Endothelial cell (in vitro differentiated cells): Measurements from ENCODE around the gene LARP4B. TPM values are rescaled to one million over a fixed set of nuclear protein-coding genes. Genes with fewer than 3 reads are reported as not detected.

Experiments
- DNase-seq: peaks from one replicate; pipeline ENCODE4 v3.0.0; 2021; ENCODE audit warnings: low spot score
- H3K27ac Mint-ChIP-seq: one replicate; pipeline ENCODE4 v1.8.0; 2021; ENCODE audit warnings: mixed read lengths, inconsistent platforms; ENCODE audit not compliant: unreplicated experiment
- H3K27me3 Mint-ChIP-seq: one replicate; pipeline ENCODE4 v1.8.0; 2021; ENCODE audit warnings: mild to moderate bottlenecking, moderate library complexity, mixed read lengths, inconsistent platforms; ENCODE audit not compliant: unreplicated experiment
- H3K36me3 Mint-ChIP-seq: one replicate; pipeline ENCODE4 v1.8.0; 2021; ENCODE audit warnings: mild to moderate bottlenecking, low read depth, mixed read lengths, inconsistent platforms; ENCODE audit not compliant: unreplicated experiment
- H3K4me1 Mint-ChIP-seq: one replicate; pipeline ENCODE4 v1.8.0; 2021; ENCODE audit warnings: mild to moderate bottlenecking, mixed read lengths, inconsistent platforms; ENCODE audit not compliant: unreplicated experiment
- H3K4me3 Mint-ChIP-seq: one replicate; pipeline ENCODE4 v1.8.0; 2021; ENCODE audit warnings: mild to moderate bottlenecking, mixed read lengths, inconsistent platforms; ENCODE audit not compliant: unreplicated experiment
- H3K9me3 Mint-ChIP-seq: one replicate; pipeline ENCODE4 v1.8.0; 2021; ENCODE audit warnings: mixed read lengths, inconsistent platforms; ENCODE audit not compliant: unreplicated experiment
- total RNA-seq: library from RNA; stranded (reverse); fragmentation: NEBNext Ultra II Directional; extraction: Animal tissue kit (Norgen Biotek cat#: 25700); gene quantifications from one replicate; pipeline ENCODE4 v1.2.1, GENCODE V29; 2021; ENCODE audit not compliant: unreplicated experiment
- TF ChIP-seq, protein P1 (sequence below): fragments of 200-600 bp; sonication (generic); IDR thresholded peaks from one replicate; pipeline ENCODE4 v1.5.0; 2021; ENCODE audit warnings: antibody characterized with exemption; ENCODE audit not compliant: unreplicated experiment

LARP4B gene
- total RNA-seq, 1 donor from 2014 or later = 91.8 TPM

DNA sequence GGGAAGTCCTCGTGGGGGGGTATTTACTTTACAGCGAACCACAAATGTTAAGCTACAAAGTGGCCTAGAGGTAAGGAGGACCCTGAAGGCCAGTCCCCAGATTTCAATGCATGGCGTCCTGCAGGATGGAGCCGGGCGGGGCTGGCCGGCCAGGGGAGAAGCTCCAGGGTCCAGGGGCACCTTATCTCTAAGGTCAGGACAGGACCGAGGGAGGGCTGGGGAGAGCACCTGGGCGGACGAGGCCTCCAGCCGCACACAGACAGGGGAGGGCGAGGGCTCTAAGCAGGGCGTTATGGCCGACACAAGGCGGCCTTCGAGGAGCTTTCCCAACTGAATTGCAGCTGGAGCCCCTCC, 145.7 kb downstream of the LARP4B start:
- TF ChIP-seq, protein P1, sequence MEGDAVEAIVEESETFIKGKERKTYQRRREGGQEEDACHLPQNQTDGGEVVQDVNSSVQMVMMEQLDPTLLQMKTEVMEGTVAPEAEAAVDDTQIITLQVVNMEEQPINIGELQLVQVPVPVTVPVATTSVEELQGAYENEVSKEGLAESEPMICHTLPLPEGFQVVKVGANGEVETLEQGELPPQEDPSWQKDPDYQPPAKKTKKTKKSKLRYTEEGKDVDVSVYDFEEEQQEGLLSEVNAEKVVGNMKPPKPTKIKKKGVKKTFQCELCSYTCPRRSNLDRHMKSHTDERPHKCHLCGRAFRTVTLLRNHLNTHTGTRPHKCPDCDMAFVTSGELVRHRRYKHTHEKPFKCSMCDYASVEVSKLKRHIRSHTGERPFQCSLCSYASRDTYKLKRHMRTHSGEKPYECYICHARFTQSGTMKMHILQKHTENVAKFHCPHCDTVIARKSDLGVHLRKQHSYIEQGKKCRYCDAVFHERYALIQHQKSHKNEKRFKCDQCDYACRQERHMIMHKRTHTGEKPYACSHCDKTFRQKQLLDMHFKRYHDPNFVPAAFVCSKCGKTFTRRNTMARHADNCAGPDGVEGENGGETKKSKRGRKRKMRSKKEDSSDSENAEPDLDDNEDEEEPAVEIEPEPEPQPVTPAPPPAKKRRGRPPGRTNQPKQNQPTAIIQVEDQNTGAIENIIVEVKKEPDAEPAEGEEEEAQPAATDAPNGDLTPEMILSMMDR = no peak
- DNase-seq = no peak
- Mint-ChIP-seq H3K36me3 (no peaks in the 10 kb centered on the region), H3K27me3 (peaks cover 15% of the 10 kb centered on the region), H3K4me3 (no peak overlapping the region), H3K27ac (no peak overlapping the region), H3K4me1 (no peaks in the 10 kb centered on the region), H3K9me3 (no peaks in the 10 kb centered on the region)

DNA sequence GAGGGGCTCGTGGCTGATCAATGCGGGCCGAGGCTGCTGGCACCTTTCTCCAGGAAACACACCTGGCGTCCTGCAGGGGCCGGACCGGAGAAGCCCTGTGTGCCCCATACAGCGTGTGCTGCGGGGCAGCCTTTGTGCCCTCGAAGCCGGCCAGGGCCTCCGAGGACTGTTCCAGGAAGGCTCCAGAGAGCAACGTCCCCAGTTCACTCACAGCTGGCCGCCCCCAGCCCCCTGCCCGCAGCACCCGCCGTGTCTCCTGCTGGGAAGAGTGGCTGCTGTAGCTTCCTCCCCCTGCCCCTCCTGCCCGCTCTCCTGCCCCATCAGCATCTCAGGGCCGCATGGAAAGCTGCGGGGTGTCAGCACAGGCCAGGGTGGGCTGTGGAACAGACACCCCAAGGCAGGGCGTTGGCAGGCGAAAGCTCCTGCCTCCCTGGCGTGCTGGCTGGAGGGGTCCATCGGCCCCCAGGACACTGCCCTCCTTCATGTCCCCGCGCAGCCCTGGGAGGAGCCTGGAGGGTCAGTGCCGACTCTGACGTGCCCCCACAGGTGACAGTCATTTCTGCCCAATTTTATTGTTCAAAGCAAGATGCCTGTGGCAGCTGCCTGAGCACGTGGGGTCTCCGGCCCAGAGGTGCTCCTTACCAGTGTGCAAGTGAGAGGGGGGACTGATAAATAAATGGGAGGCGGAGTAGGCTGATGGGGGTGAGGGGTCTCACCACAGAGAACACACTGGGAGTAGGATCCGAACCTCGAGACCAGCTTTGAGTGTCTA, 146.2 kb downstream of the LARP4B start:
- Mint-ChIP-seq H3K9me3 (no peaks in the 10 kb centered on the region), H3K27ac (no peak overlapping the region), H3K4me3 (no peak overlapping the region), H3K27me3 (peaks cover 15% of the 10 kb centered on the region), H3K36me3 (no peaks in the 10 kb centered on the region), H3K4me1 (no peaks in the 10 kb centered on the region)
- TF ChIP-seq, protein P1 = no peak
- DNase-seq = no peak

GRCh38 chr10:784403-785088, 147.0 kb downstream of the LARP4B start:
- no peaks in the 10 kb centered on the region for H3K4me1 Mint-ChIP-seq
- H3K27ac Mint-ChIP-seq = no peak overlapping the region
- H3K36me3 Mint-ChIP-seq = no peaks in the 10 kb centered on the region
- TF ChIP-seq, protein P1 = no peak
- H3K4me3 Mint-ChIP-seq = no peak overlapping the region
- peaks cover 15% of the 10 kb centered on the region for H3K27me3 Mint-ChIP-seq
- peak; percentile 46 for DNase-seq
- no peaks in the 10 kb centered on the region for H3K9me3 Mint-ChIP-seq

DNA sequence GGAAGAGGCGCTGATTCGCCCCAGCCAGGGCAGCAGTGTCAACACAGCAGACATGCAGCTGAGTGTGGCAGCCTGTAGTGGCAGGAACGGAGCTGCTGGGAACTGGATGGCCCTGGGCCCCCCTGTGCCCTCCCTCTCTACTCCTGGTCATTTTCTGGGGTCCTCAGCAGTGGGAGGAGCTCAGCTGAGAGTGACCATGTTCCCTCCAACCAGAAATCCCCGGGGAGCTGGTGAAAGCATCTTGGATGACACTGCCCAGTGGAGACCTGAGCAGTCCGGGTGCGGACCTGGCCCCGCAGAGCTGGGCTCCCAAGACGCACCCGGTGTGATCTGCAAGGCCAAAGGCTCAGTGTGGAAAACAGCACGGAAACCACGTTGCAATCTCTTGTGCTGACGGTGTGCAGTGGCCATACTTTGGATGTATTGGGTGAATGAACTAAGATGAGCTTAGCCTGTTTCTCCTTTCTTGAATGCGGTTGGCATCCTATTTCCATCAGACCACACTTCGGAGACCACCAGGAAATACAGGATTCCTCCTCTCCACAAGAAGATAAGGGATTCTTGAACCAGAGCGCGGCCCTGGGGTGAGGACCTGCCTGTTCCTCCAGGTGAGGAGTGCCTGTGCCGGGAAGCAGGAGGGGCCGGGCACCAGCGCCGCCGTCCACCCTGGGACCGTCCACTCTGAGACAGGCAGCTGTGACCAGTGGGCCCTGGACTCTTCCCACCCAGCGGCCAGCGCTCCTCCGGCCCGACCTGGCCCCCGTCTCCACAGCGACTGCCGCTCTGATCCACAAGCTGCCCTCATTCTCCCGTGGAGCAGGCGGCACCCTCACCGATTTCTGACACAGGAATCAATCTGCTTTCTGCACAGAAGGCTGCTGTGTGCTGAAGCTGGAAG, 148.5 kb downstream of the LARP4B start:
- no peaks in the 10 kb centered on the region for H3K9me3 Mint-ChIP-seq
- no peak overlapping the region for H3K4me3 Mint-ChIP-seq
- no peak overlapping the region for H3K27ac Mint-ChIP-seq
- H3K4me1 Mint-ChIP-seq = no peaks in the 10 kb centered on the region
- no peaks in the 10 kb centered on the region for H3K36me3 Mint-ChIP-seq
- TF ChIP-seq, protein P1 = no peak
- H3K27me3 Mint-ChIP-seq = peaks cover 15% of the 10 kb centered on the region
- no peak for DNase-seq
